Kidney epithelial cell (primary cell): ENCODE data around the gene GRB7. TPM values are rescaled to one million over a fixed set of nuclear protein-coding genes. Genes with fewer than 3 reads are reported as not detected.

Experiments
- DNase-seq: peaks from one replicate; pipeline ENCODE4 v3.0.0-alpha.2; 2010; ENCODE audit warnings: low read depth
- H3K27me3 ChIP-seq: 2 replicates; pipeline ENCODE4 v1.6.0; 2011; ENCODE audit warnings: low read length; ENCODE audit not compliant: control insufficient read depth, insufficient read depth
- H3K36me3 ChIP-seq: 2 replicates; pipeline ENCODE4 v1.5.1; 2011; ENCODE audit warnings: low read length; ENCODE audit not compliant: control insufficient read depth, insufficient read depth
- H3K4me3 ChIP-seq: 2 replicates; pipeline ENCODE4 v1.5.1; 2011; ENCODE audit warnings: low read depth, mild to moderate bottlenecking, control low read depth, low read length
- total RNA-seq: library from RNA; depleted of rRNA; stranded (reverse); fragments of >200 nt; gene quantifications from 2 replicates; pipeline ENCODE4 v1.2.3, GENCODE V29; 2015
- TF ChIP-seq, protein P1 (sequence below): IDR thresholded peaks from 2 replicates; pipeline ENCODE4 v1.5.1; 2011; ENCODE audit warnings: mild to moderate bottlenecking, moderate library complexity, low read length, control low read depth, inconsistent platforms; ENCODE audit not compliant: insufficient read depth, poor library complexity, severe bottlenecking

GRB7 gene
- total RNA-seq, 1 donor from 2014 or later = 21.2 TPM

DNA sequence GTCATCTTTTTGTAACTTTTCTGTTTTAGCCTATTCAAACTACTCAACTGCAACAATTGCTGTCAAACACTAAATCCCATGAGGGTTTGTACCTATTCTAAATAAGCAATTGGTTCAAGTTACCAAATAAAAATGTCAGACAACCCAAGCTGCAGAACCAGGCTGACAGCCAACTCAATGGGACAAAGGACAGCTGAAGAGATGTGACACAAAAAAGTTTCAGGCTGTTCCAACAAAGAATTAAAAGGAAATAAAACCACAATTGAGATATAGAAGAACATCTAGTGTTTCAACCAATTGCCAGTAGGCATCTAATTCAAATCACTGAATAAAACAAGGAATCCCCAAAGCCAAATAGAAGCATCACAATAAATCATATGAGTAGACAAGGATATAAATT lies 49.3 kb downstream of the GRB7 start:
- H3K27me3 ChIP-seq = peaks cover 2% of the 10 kb centered on the region
- no peak overlapping the region for H3K4me3 ChIP-seq
- TF ChIP-seq, protein P1, sequence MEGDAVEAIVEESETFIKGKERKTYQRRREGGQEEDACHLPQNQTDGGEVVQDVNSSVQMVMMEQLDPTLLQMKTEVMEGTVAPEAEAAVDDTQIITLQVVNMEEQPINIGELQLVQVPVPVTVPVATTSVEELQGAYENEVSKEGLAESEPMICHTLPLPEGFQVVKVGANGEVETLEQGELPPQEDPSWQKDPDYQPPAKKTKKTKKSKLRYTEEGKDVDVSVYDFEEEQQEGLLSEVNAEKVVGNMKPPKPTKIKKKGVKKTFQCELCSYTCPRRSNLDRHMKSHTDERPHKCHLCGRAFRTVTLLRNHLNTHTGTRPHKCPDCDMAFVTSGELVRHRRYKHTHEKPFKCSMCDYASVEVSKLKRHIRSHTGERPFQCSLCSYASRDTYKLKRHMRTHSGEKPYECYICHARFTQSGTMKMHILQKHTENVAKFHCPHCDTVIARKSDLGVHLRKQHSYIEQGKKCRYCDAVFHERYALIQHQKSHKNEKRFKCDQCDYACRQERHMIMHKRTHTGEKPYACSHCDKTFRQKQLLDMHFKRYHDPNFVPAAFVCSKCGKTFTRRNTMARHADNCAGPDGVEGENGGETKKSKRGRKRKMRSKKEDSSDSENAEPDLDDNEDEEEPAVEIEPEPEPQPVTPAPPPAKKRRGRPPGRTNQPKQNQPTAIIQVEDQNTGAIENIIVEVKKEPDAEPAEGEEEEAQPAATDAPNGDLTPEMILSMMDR = no peak
- H3K36me3 ChIP-seq = no peaks in the 10 kb centered on the region
- no peak for DNase-seq

DNA sequence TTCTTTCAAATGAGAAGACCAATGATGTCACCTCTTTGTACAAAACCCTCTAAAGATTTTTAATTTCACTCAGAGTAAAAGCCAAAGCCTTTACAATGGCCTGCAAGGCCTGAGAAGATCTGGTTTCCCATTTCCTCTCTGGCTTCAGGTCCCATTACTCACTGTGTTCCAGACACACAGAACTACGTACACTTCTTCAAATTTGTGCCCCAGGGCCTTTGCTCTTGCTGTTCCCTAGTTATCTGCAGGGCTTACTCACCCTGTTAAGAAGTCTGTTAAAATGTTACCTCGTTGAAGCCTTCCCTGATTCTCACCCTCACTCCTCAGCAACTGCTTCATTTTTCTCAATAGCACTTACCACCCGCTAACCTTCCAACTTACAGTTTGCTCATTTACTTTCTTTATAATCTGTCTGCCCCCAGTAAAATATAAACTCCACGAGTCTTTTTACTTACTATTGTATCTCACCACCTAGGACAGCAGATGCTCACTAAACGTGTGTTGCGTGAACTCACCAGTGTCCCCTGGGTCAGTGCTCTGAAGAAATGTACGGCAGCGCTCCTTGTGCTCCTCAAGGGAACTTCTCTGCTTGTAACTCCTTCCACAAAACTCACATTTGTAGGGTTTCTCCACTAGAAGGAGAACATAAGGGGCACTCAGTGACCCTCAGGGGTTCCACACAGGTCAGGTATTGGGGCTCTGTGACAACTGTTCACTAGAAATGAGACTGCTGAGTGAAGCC lies 50.2 kb downstream of the GRB7 start:
- no peak overlapping the region for H3K4me3 ChIP-seq
- H3K36me3 ChIP-seq = no peaks in the 10 kb centered on the region
- no peak for DNase-seq
- TF ChIP-seq, protein P1 = no peak
- H3K27me3 ChIP-seq = peaks cover 2% of the 10 kb centered on the region

DNA sequence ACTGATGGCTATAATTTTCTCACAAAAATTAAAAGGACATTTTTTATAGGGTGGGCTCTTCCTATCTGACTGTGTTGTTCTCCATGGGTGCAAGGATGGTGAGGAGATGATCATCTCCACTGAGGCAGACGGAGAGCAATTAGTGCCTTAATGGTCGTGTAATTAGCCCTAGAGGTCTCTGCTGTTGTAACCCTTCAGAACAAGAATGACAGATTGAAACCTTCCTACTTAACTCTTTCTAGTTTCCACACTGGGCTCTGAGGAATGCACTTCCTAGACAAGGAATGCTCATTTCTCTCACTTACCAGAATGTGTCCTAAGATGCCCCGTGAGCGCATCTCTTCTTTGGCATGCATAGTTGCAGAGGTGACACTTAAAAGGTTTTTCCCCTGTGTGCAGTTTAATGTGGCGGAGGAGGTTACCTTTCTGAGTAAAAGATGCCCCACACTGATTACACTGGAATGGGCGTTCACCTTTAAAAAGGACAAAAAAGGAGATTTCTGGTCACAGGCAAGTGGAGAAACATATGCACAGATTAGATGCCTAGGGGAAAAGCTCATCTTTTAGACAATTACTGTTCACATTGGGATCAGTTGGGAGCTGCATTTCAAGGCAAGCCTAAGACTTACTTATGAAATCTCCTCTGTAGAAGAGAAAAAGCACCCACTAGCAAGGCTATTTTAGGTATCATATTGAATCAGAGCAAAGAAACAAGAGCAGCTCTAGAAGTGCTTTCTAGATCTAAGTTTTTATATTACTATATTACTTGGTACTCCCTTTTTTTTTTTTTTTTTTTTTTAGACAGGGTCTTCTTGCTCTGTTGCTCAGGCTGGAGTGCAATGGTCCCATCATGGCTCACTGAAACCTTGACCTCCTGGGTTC lies 53.6 kb downstream of the GRB7 start:
- Histone ChIP-seq H3K27me3 (no peaks in the 10 kb centered on the region), H3K4me3 (no peak overlapping the region), H3K36me3 (no peaks in the 10 kb centered on the region)
- TF ChIP-seq, protein P1 = no peak
- no peak for DNase-seq

DNA sequence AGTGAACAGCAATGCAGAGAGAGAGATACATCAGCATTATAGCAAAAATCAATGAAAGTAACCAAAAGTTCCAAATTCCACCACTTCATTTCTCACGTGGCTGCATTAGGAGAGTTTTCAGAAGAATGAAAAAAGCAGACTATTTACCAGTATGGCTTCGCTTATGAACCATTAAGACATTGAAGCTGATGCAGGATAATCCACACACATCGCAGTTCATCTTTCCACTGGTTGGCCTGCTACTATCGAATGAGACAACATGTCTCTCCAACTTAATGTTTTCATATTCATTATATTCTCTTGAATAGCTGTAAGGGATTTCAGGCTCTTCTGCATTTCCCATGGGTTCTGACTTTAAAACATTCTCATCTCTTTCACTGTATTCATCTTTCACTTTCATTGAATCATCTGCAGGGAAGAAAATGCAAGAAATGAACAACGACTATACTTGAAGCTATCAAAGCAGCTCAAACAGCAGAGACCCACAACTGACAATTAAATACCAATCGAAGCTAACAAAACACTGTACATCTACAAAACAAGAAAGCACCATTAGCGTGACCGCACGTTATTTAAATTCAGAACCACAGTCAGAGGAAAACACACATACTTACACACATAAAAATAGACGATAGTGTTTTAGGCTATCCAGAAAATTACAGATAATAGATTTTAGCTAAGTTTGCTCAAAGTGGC lies 54.9 kb downstream of the GRB7 start:
- TF ChIP-seq, protein P1 = no peak
- no peaks in the 10 kb centered on the region for H3K36me3 ChIP-seq
- DNase-seq = no peak
- H3K4me3 ChIP-seq = no peak overlapping the region
- H3K27me3 ChIP-seq = no peaks in the 10 kb centered on the region

DNA sequence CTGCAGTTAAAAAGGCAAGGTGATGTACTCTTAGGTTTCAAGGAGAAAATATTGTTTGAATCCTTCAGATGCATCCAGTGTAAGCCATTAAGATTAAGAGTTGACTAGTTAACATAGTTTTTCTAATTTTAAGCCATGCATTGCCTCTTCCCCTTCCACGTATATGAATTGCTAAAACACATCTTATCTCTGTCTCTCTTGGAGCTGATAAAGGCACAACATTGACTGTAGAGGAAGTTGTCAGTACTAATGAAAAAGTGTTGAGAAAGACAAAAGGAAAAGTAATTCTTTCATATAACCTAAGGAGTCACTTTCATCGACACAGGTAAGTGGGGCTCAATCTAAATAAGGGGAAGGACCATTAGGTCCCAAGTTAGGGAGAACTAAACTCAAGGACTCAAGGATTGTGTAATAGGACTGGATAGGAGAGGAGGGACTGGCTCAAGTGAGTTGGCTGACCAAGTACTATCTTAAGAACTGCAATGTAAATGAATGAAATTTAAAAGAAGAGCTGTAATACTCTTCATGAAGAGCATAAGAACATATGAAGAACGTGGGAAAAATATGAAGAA lies 55.6 kb downstream of the GRB7 start:
- H3K36me3 ChIP-seq = no peaks in the 10 kb centered on the region
- H3K27me3 ChIP-seq = no peaks in the 10 kb centered on the region
- no peak for DNase-seq
- TF ChIP-seq, protein P1 = no peak
- H3K4me3 ChIP-seq = no peak overlapping the region
